Nephron progenitor cell (in vitro differentiated cells): ENCODE measurements around the gene RPS6KA2.

Experiments
- DNase-seq: peaks from one replicate; pipeline ENCODE4 v3.0.0; 2021
- H3K27ac Mint-ChIP-seq: 2 replicates; pipeline ENCODE4 v1.8.0; 2021; ENCODE audit warnings: mild to moderate bottlenecking, moderate library complexity, mixed read lengths
- H3K27me3 Mint-ChIP-seq: 2 replicates; pipeline ENCODE4 v1.8.0; 2021; ENCODE audit warnings: mild to moderate bottlenecking, low read depth, mixed read lengths; ENCODE audit not compliant: poor library complexity
- H3K36me3 Mint-ChIP-seq: 2 replicates; pipeline ENCODE4 v1.8.0; 2021; ENCODE audit warnings: low read depth, mixed read lengths
- H3K4me1 Mint-ChIP-seq: 2 replicates; pipeline ENCODE4 v1.8.0; 2021; ENCODE audit warnings: mixed read lengths
- H3K4me3 Mint-ChIP-seq: 2 replicates; pipeline ENCODE4 v1.8.0; 2021; ENCODE audit warnings: mild to moderate bottlenecking, moderate library complexity, mixed read lengths
- H3K9me3 Mint-ChIP-seq: 2 replicates; pipeline ENCODE4 v1.8.0; 2021; ENCODE audit warnings: mild to moderate bottlenecking, moderate library complexity, mixed read lengths
- CTCF ChIP-seq: fragments of 200-600 bp; sonication (generic); IDR thresholded peaks from 2 replicates; pipeline ENCODE4 v1.5.0; 2021; ENCODE audit warnings: antibody characterized with exemption

The RPS6KA2 gene

GRCh38 chr6:166415833-166416347 is 211.2 kb downstream of the RPS6KA2 start:
- Mint-ChIP-seq H3K27ac (no peak overlapping the region), H3K36me3 (peaks cover 20% of the 10 kb centered on the region), H3K4me3 (no peak overlapping the region), H3K4me1 (no peaks in the 10 kb centered on the region), H3K27me3 (peaks cover 17% of the 10 kb centered on the region), H3K9me3 (peaks cover 12% of the 10 kb centered on the region)
- DNase-seq = no peak
- TF ChIP-seq CTCF = no peak

- peaks cover 4% of the 10 kb centered on the region for H3K4me1 Mint-ChIP-seq
- H3K36me3 Mint-ChIP-seq = peaks cover 20% of the 10 kb centered on the region
- no peak overlapping the region for H3K27ac Mint-ChIP-seq
- no peak for DNase-seq
- H3K4me3 Mint-ChIP-seq = no peak overlapping the region
- peaks cover 17% of the 10 kb centered on the region for H3K27me3 Mint-ChIP-seq
- no peak for TF ChIP-seq CTCF
- H3K9me3 Mint-ChIP-seq = peaks cover 12% of the 10 kb centered on the region
Measured at GRCh38 chr6:166415306-166415705, 211.7 kb downstream of the RPS6KA2 start.

GRCh38 chr6:166413491-166413951 is 213.5 kb downstream of the RPS6KA2 start:
- Mint-ChIP-seq H3K4me3 (no peak overlapping the region), H3K9me3 (peaks cover 12% of the 10 kb centered on the region), H3K36me3 (peaks cover 20% of the 10 kb centered on the region), H3K27ac (no peak overlapping the region), H3K4me1 (peaks cover 20% of the 10 kb centered on the region), H3K27me3 (peaks cover 14% of the 10 kb centered on the region)
- TF ChIP-seq CTCF = no peak
- no peak for DNase-seq

GRCh38 chr6:166412911-166413384 is 214.1 kb downstream of the RPS6KA2 start:
- no peak overlapping the region for H3K27ac Mint-ChIP-seq
- no peak for TF ChIP-seq CTCF

GRCh38 chr6:166412156-166412910 is 214.7 kb downstream of the RPS6KA2 start:
- TF ChIP-seq CTCF = no peak
- no peak overlapping the region for H3K27ac Mint-ChIP-seq
- H3K4me1 Mint-ChIP-seq = peaks cover 20% of the 10 kb centered on the region
- peaks cover 12% of the 10 kb centered on the region for H3K27me3 Mint-ChIP-seq
- H3K36me3 Mint-ChIP-seq = peaks cover 20% of the 10 kb centered on the region
- H3K9me3 Mint-ChIP-seq = peaks cover 12% of the 10 kb centered on the region
- no peak overlapping the region for H3K4me3 Mint-ChIP-seq
- DNase-seq = no peak

More at GRCh38 chr6:166412911-166413384, 214.1 kb downstream of the RPS6KA2 start:
- H3K4me3 Mint-ChIP-seq = no peak overlapping the region
- peaks cover 20% of the 10 kb centered on the region for H3K4me1 Mint-ChIP-seq
- peaks cover 12% of the 10 kb centered on the region for H3K9me3 Mint-ChIP-seq
- peaks cover 20% of the 10 kb centered on the region for H3K36me3 Mint-ChIP-seq
- H3K27me3 Mint-ChIP-seq = peaks cover 14% of the 10 kb centered on the region
- DNase-seq = no peak
